22Rv1 (cell line): ENCODE data around the gene TTC7B.

Experiments used
- H3K27ac ChIP-seq: fragments of 450-650 bp; 2 replicates; pipeline ENCODE4 v1.5.1; 2017
- ZFX ChIP-seq: fragments of 450-650 bp; IDR thresholded peaks from 2 replicates; pipeline ENCODE4 v1.6.1; 2017; ENCODE audit warnings: antibody characterized with exemption, borderline replicate concordance
- TF ChIP-seq, protein P1 (sequence below): fragments of 450-650 bp; IDR thresholded peaks from 2 replicates; pipeline ENCODE4 v1.5.1; 2017; ENCODE audit warnings: mild to moderate bottlenecking

TTC7B gene

DNA sequence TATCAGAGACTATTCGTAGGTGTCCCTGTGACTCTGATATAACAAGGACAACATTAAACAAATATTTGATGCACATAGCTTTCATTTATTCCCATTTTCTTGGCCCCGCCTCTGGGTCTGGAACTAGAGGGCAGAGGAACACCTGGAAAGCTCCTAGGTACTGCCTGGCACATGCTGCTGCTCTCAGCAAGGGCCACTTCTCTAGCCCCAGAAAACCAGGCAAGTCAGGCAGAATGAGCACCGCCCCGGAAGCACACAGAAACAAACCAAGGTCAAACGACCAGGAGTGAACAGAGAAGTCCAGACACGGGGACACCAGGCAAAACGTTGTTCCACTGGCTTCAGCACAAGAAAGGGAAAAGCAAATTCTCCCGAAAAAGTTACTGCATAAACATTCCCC lies 76.1 kb downstream of the TTC7B start:
- TF ChIP-seq, protein P1, sequence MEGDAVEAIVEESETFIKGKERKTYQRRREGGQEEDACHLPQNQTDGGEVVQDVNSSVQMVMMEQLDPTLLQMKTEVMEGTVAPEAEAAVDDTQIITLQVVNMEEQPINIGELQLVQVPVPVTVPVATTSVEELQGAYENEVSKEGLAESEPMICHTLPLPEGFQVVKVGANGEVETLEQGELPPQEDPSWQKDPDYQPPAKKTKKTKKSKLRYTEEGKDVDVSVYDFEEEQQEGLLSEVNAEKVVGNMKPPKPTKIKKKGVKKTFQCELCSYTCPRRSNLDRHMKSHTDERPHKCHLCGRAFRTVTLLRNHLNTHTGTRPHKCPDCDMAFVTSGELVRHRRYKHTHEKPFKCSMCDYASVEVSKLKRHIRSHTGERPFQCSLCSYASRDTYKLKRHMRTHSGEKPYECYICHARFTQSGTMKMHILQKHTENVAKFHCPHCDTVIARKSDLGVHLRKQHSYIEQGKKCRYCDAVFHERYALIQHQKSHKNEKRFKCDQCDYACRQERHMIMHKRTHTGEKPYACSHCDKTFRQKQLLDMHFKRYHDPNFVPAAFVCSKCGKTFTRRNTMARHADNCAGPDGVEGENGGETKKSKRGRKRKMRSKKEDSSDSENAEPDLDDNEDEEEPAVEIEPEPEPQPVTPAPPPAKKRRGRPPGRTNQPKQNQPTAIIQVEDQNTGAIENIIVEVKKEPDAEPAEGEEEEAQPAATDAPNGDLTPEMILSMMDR = no peak
- TF ChIP-seq ZFX = no peak
- no peak overlapping the region for H3K27ac ChIP-seq

DNA sequence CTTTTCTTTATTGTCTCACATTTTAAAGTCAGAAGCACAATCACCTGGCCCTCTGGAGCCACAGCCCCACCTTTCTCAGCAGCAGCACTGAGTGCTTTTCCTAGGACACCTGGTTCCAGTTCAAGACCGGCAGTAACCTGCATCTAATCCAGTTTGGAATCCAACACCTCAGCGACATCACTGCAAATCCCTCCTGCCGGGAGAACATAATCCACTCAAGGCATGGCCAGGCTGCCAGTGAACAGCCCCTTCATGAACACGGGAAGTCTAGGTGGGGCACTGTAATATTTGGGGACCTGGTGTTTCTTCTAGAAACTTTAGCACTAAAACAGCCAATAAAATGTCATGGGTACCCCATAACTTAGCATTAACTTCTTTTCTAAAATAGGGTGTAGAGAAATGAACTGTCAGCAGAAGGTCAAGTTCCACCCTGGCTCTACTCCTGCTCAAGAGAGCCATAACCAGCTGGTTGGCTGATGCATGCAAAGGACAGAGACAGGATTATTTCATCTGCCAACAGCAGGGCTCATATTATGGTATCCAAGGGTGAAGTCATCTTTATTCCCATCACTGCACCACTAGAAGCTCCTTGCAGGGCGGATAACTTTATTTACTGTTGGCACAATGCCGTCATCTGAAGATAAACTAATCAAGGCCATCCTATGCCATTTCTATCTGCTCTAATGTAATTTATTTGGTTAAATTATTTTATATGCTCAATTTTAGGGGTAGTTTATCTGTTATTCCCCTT lies 76.7 kb downstream of the TTC7B start:
- TF ChIP-seq, protein P1 = no peak
- no peak for TF ChIP-seq ZFX
- no peak overlapping the region for H3K27ac ChIP-seq

DNA sequence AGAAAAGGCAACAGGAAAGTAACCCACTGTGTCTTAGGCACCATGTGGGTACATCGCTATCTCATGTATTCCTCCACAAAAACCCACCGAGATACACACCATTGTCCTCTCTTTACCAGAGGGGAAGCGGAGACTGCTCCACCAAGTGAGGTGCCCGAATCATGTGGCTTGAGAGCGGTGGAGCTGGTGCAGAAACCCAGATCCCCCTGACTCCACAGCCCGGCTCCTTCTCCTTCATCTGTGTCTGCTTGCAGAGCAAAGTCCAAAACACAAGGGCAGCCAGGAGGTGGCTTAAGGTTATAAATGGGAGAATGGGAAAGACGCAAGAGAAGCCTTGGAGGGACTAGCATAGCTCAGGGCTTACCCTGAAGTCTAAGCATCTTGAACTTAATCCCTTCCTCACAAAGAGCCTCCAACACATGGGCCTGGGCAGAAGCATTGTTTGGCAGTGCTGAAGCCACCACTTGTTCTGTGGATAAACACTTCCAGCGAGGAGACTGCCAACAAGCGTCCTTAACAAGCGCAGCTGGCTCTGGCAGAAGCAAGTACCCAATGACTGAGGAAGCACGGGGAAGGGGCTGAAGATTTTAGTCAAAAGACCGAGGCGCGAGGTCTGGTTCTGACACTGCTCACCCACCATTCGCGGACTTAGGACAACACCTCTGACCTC lies 83.0 kb downstream of the TTC7B start:
- no peak overlapping the region for H3K27ac ChIP-seq
- TF ChIP-seq, protein P1 = no peak
- TF ChIP-seq ZFX = no peak

DNA sequence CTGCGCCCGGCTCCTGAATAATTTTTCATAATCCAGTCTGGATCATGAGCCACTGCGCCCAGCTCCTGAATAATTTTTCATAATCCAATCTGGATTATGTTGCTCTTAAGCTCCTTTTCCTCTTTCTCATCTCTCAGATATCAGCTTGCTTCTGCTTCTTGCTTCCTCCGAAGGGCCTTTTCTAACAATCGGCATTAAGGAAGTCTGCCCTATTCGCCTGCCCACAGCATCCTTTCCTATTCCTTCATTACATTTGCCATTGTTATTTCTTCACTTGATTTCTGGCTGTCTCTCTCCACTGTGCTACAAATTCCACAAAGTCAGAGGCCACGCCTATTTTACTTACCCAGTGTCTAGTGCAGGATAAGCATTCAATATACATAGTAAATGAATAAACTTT lies 83.5 kb downstream of the TTC7B start:
- TF ChIP-seq, protein P1 = no peak
- TF ChIP-seq ZFX = no peak
- no peak overlapping the region for H3K27ac ChIP-seq

DNA sequence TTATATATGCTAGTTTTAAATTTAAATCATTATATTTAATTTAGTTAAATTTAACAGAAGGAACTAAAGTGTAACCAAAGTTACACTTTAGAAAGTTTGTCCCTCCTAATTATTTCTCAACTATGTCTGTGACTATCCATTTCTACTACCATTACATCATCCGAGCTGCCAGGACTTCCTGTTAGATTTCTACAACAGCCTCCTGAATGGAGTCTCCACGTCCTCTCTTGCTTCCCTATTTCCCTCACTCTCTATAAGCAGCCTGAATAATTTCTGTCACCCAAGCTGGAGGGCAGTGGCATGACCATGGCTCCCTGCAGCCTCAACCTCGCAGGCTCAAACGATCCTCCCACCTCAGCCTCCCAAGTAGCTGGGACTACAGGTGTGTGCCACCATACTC lies 84.1 kb downstream of the TTC7B start:
- TF ChIP-seq ZFX = no peak
- H3K27ac ChIP-seq = no peak overlapping the region

DNA sequence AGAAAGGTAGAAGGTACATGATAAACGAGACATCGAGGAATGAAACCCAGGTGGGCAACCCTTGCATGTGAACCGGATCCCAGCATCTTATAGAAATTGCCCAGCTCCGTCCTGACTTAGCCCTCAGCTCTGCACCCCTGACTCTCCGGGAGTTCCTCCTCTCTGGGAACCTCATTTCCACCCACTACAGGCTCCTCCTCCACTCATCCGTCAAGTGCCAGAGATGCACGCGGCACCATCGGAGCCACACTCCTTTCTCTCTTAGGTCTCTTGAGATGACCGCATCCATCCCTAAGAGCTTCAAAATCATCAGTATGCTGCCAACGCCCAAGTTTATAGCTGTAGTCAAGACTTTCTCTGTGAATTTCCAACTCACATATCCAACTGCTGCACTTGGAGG lies 84.7 kb downstream of the TTC7B start:
- no peak for TF ChIP-seq ZFX
- TF ChIP-seq, protein P1 = no peak
- H3K27ac ChIP-seq = no peak overlapping the region

DNA sequence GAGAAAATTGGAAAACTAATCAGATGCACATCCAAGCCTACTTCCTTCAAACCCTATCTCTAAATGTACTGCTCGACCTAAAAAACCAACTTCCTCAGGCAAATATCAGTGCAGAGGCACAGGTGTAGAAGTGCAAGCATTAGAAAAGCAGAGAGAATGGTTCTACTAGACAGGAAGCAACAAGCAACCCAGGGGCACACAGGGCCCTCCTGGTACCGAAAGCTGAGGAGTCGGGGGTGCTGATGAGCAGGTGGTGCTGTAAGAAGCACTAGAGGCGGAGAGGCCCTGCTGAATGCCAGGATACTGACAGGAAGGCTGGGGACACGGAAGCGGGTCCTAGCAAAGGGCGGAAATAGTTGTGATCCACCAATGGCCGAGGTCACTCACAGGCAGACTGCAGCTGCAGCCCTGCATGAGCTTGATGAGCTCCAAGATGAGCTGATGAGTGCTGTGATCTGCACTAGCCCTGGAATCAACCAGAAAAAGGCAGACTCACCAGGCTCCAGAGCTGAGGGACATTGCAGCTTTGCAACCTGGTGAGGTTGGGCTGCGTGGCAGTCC lies 85.9 kb downstream of the TTC7B start:
- no peak for TF ChIP-seq ZFX
- TF ChIP-seq, protein P1 = no peak
- H3K27ac ChIP-seq = no peak overlapping the region
